GM20000 (cell line): ENCODE results near the gene HOXA3.

ENCODE experiments used
- DNase-seq: peaks from one replicate; pipeline ENCODE4 v3.0.0; 2012; ENCODE audit warnings: low spot score
- TF ChIP-seq, protein P1 (sequence below): IDR thresholded peaks from 2 replicates; pipeline ENCODE4 v1.5.1; 2012; ENCODE audit warnings: mild to moderate bottlenecking, control low read depth; ENCODE audit errors: extremely low read depth, missing control alignments

HOXA3 gene

DNA sequence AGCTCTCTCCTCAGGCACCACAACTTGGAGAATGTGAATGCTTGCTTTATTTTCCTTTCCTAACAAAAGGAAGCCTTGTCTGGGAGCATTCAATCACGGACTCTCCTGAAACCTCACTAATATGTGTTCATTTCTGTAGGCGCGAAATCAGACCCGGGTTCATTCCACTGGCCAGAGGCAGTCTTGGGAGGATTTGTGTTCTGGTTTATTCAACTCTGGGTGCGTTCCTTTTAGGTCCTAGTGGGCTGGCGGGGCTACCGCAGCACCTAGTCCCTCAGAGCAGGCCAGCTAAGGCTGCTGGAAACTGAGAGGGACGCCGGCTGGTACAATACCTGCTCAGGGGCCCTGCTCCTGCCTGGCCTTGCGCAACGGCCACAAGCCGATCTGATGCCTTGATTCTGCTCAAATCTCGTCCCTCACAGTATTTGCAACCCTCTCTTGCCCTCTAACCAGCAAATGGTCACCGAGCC is 29.3 kb downstream of the HOXA3 start:
- TF ChIP-seq, protein P1, sequence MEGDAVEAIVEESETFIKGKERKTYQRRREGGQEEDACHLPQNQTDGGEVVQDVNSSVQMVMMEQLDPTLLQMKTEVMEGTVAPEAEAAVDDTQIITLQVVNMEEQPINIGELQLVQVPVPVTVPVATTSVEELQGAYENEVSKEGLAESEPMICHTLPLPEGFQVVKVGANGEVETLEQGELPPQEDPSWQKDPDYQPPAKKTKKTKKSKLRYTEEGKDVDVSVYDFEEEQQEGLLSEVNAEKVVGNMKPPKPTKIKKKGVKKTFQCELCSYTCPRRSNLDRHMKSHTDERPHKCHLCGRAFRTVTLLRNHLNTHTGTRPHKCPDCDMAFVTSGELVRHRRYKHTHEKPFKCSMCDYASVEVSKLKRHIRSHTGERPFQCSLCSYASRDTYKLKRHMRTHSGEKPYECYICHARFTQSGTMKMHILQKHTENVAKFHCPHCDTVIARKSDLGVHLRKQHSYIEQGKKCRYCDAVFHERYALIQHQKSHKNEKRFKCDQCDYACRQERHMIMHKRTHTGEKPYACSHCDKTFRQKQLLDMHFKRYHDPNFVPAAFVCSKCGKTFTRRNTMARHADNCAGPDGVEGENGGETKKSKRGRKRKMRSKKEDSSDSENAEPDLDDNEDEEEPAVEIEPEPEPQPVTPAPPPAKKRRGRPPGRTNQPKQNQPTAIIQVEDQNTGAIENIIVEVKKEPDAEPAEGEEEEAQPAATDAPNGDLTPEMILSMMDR = no peak
- no peak for DNase-seq

GRCh38 chr7:27122077-27122910 is 30.1 kb downstream of the HOXA3 start:
- TF ChIP-seq, protein P1 = no peak
- DNase-seq = no peak

- DNase-seq = no peak
- TF ChIP-seq, protein P1 = no peak
These were observed 30.7 kb downstream of the HOXA3 start for GRCh38 chr7:27121684-27122076.

GRCh38 chr7:27119412-27119911 is 32.9 kb downstream of the HOXA3 start:
- no peak for DNase-seq
- TF ChIP-seq, protein P1 = no peak

- TF ChIP-seq, protein P1 = no peak
These were observed 33.8 kb downstream of the HOXA3 start for GRCh38 chr7:27118580-27118979.

GRCh38 chr7:27117887-27118491 is 34.4 kb downstream of the HOXA3 start:
- DNase-seq = no peak

More at GRCh38 chr7:27118580-27118979, 33.8 kb downstream of the HOXA3 start:
- DNase-seq = no peak

More at GRCh38 chr7:27117887-27118491, 34.4 kb downstream of the HOXA3 start:
- TF ChIP-seq, protein P1 = no peak
